GM12878 (cell line): Measurements from ENCODE around the gene EPB41L1. TPM values are rescaled to one million over a fixed set of nuclear protein-coding genes. Genes with fewer than 3 reads are reported as not detected.

ENCODE experiments used
- CREB1 ChIP-seq: IDR thresholded peaks from 2 replicates; pipeline ENCODE4 v1.6.1; 2012; ENCODE audit warnings: low read depth, mild to moderate bottlenecking, inconsistent platforms
- DPF2 ChIP-seq: fragments of 450-650 bp; IDR thresholded peaks from 2 replicates; pipeline ENCODE4 v1.6.1; 2017; ENCODE audit warnings: mild to moderate bottlenecking
- EED ChIP-seq: sonication (generic); IDR thresholded peaks from 2 replicates; pipeline ENCODE4 v1.6.1; 2016; ENCODE audit warnings: antibody characterized with exemption, low read depth
- IRF5 ChIP-seq: fragments of 450-650 bp; IDR thresholded peaks from 2 replicates; pipeline ENCODE4 v1.6.1; 2017; ENCODE audit warnings: borderline replicate concordance
- NFYB ChIP-seq: IDR thresholded peaks from 2 replicates; pipeline ENCODE4 v1.6.1; 2011; ENCODE audit warnings: low read depth, mild to moderate bottlenecking, low read length, improper control_type of control experiment, moderate library complexity; ENCODE audit not compliant: insufficient read depth
- SMAD1 ChIP-seq: fragments of 450-650 bp; IDR thresholded peaks from 2 replicates; pipeline ENCODE4 v1.6.1; 2018; ENCODE audit warnings: mild to moderate bottlenecking, low read depth; ENCODE audit not compliant: partially characterized antibody
- polyA plus RNA-seq, 11 experiments: library from polyadenylated mRNA; depleted of rRNA in 4 of 11; unstranded in 6 of 11; stranded (reverse) in 5 of 11; fragments of >200 nt; fragmentation: Nextera tagmentation in 4 of 11; fragmentation: Illumina TruSeq in 1 of 11; extraction: Ambion mirVana in 4 of 11; extraction: Trizol in 1 of 11; gene quantifications; 1 replicate in 1 of 11; 2 replicates in 10 of 11; pipeline versions ENCODE4 v1.2.1 to v1.2.3, GENCODE V29; 2011 to 2016; ENCODE audit warnings: inconsistent platforms in 2 of 11, missing spikeins in 2 of 11, low read depth in 1 of 11
- total RNA-seq, 4 experiments: library from RNA; depleted of rRNA in 3 of 4; stranded (reverse); fragments of >200 nt in 3 of 4; fragmentation: Illumina TruSeq in 1 of 4; extraction: Trizol in 1 of 4; gene quantifications; 2 replicates each; pipeline versions ENCODE4 v1.2.1 to v1.2.3, GENCODE V29; 2013 to 2021
- TF ChIP-seq, protein P1 (sequence below): fragments of 450-650 bp; IDR thresholded peaks from 2 replicates; pipeline ENCODE4 v1.6.1; 2017; ENCODE audit warnings: mild to moderate bottlenecking, low read depth, inconsistent platforms; ENCODE audit not compliant: poor library complexity, severe bottlenecking
- TF ChIP-seq, protein P2 (sequence below): IDR thresholded peaks from 2 replicates; pipeline ENCODE4 v1.6.1; 2012; ENCODE audit warnings: low read length, inconsistent platforms

The EPB41L1 gene
- total and polyA plus RNA-seq, 10 of the 15 experiments (the other 5 are each of a cell fraction or from before 2014, with no cell fraction given) = 0.08 to 3.2 (median 0.31) TPM

DNA sequence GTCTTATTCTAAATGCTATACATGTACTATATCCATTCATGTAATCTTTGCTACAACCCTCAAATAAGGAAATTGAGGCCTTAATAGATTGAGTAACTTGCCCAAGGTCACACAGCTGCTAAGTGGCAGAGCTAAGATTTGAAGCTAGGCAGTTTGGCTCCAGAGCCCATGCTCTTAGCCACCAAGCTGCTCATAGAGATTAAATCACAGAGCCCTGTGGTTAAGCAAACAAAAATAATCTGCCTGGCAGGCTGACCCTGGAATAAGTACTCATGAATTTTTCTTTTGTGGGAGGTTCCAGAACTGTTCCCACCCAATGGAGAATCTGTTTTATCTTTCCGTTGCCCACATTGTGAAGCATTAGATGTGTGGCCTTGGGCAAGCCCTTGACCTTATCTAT is 89.2 kb downstream of the EPB41L1 start (continued):
- TF ChIP-seq, protein P1, sequence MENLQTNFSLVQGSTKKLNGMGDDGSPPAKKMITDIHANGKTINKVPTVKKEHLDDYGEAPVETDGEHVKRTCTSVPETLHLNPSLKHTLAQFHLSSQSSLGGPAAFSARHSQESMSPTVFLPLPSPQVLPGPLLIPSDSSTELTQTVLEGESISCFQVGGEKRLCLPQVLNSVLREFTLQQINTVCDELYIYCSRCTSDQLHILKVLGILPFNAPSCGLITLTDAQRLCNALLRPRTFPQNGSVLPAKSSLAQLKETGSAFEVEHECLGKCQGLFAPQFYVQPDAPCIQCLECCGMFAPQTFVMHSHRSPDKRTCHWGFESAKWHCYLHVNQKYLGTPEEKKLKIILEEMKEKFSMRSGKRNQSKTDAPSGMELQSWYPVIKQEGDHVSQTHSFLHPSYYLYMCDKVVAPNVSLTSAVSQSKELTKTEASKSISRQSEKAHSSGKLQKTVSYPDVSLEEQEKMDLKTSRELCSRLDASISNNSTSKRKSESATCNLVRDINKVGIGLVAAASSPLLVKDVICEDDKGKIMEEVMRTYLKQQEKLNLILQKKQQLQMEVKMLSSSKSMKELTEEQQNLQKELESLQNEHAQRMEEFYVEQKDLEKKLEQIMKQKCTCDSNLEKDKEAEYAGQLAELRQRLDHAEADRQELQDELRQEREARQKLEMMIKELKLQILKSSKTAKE = no peak
- TF ChIP-seq CREB1 (no peak), DPF2 (no peak), EED (no peak), NFYB (no peak), IRF5 (no peak), SMAD1 (no peak)
- TF ChIP-seq, protein P2, sequence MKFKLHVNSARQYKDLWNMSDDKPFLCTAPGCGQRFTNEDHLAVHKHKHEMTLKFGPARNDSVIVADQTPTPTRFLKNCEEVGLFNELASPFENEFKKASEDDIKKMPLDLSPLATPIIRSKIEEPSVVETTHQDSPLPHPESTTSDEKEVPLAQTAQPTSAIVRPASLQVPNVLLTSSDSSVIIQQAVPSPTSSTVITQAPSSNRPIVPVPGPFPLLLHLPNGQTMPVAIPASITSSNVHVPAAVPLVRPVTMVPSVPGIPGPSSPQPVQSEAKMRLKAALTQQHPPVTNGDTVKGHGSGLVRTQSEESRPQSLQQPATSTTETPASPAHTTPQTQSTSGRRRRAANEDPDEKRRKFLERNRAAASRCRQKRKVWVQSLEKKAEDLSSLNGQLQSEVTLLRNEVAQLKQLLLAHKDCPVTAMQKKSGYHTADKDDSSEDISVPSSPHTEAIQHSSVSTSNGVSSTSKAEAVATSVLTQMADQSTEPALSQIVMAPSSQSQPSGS = no peak
